ENCODE results near the gene ACSF3. TPM values are rescaled to one million over a fixed set of nuclear protein-coding genes. Genes with fewer than 3 reads are reported as not detected.
"Not testable (repeated sequence)": the region's sequence is repeated elsewhere in the genome, so short reads cannot be mapped to it uniquely, and the experiment has no call there.

ACSF3 gene
- total RNA-seq, 4 donors from 2014 or later = 26.1 to 55.1 (median 32.5) TPM

GRCh38 chr16:89071686-89072547 lies 21.7 kb upstream of the ACSF3 start:
- H3K4me3 ChIP-seq = no peak overlapping the region
- no peaks in the 10 kb centered on the region for H3K9me3 ChIP-seq
- WGBS = 44% methylated on average over 17 of the region's 30 CpGs
- H3K27me3 ChIP-seq = peaks cover 47% of the 10 kb centered on the region
- no peaks in the 10 kb centered on the region for H3K36me3 ChIP-seq
- DNase-seq (ENCODE audit: low spot score in 2 of 2) = no peak
- no peak overlapping the region for H3K27ac ChIP-seq
- TF ChIP-seq POLR2AphosphoS5 (IDR thresholded peaks at IDR 0.05) (no peak), POLR2A (IDR thresholded peaks at IDR 0.05) (no peak), CTCF (IDR thresholded peaks at IDR 0.05) (no peak)
- H3K4me1 ChIP-seq = no peaks in the 10 kb centered on the region

- H3K27ac ChIP-seq = no peak overlapping the region
- TF ChIP-seq EP300 (IDR thresholded peaks at IDR 0.05) (no peak), CTCF (IDR thresholded peaks at IDR 0.05) (no peak), POLR2AphosphoS5 (IDR thresholded peaks at IDR 0.05) (no peak)
Observed at GRCh38 chr16:89072548-89073130, 21.0 kb upstream of the ACSF3 start.

GRCh38 chr16:89073346-89074071 lies 20.1 kb upstream of the ACSF3 start:
- Histone ChIP-seq H3K4me1 (no peaks in the 10 kb centered on the region), H3K9me3 (no peaks in the 10 kb centered on the region), H3K36me3 (no peaks in the 10 kb centered on the region), H3K27me3 (peaks cover 31% of the 10 kb centered on the region), H3K4me3 (no peak overlapping the region), H3K27ac (no peak overlapping the region)
- TF ChIP-seq POLR2A (IDR thresholded peaks at IDR 0.05) (no peak), CTCF (IDR thresholded peaks at IDR 0.05) (no peak), EP300 (IDR thresholded peaks at IDR 0.05) (no peak), POLR2AphosphoS5 (IDR thresholded peaks at IDR 0.05) (no peak)
- no peak for DNase-seq (ENCODE audit: low spot score in 2 of 2)
- 82% methylated on average over 32 of the region's 34 CpGs for WGBS

More at GRCh38 chr16:89072548-89073130, 21.0 kb upstream of the ACSF3 start:
- whole genome bisulfite sequencing = 69% methylated on average over 12 of the region's 22 CpGs
- Histone ChIP-seq H3K4me1 (no peaks in the 10 kb centered on the region), H3K4me3 (no peak overlapping the region), H3K36me3 (no peaks in the 10 kb centered on the region), H3K9me3 (no peaks in the 10 kb centered on the region), H3K27me3 (peaks cover 40% of the 10 kb centered on the region)
- DNase-seq (ENCODE audit: low spot score in 2 of 2) = no peak

GRCh38 chr16:89074072-89074674 lies 19.5 kb upstream of the ACSF3 start:
- H3K27me3 ChIP-seq = peaks cover 30% of the 10 kb centered on the region
- not testable (repeated sequence) for H3K4me3 ChIP-seq; H3K27ac ChIP-seq; DNase-seq (ENCODE audit: low spot score in 2 of 2); H3K36me3 ChIP-seq; H3K4me1 ChIP-seq; H3K9me3 ChIP-seq
- WGBS = 92% methylated on average over 17 of the region's 35 CpGs

GRCh38 chr16:89074803-89075688 lies 18.6 kb upstream of the ACSF3 start:
- Histone ChIP-seq H3K4me3 (no peak overlapping the region), H3K27ac (no peak overlapping the region), H3K36me3 (no peaks in the 10 kb centered on the region), H3K4me1 (no peaks in the 10 kb centered on the region), H3K27me3 (peaks cover 29% of the 10 kb centered on the region), H3K9me3 (no peaks in the 10 kb centered on the region)
- no peak for DNase-seq (ENCODE audit: low spot score in 2 of 2)
- 98% methylated on average over 20 of the region's 37 CpGs for WGBS
- no peak for TF ChIP-seq POLR2AphosphoS5 (IDR thresholded peaks at IDR 0.05)
- TF ChIP-seq CTCF (IDR thresholded peaks at IDR 0.05) = no peak
- no peak for TF ChIP-seq EP300 (IDR thresholded peaks at IDR 0.05)
- no peak for TF ChIP-seq POLR2A (IDR thresholded peaks at IDR 0.05)
